OCI-LY3 (cell line): Measurements from ENCODE around the gene STK32B.

ENCODE experiments used
- EZH2phosphoT487 ChIP-seq: fragments of 200-600 bp; shearing (Covaris generic); IDR thresholded peaks from 2 replicates; pipeline ENCODE4 v1.6.1; 2018; ENCODE audit warnings: antibody characterized with exemption, mixed run types, low read depth
- TF ChIP-seq, protein P1 (sequence below): fragments of 200-600, 300-600 bp; sonication (generic); IDR thresholded peaks from 2 replicates; pipeline ENCODE4 v1.5.1; 2014; ENCODE audit warnings: antibody characterized with exemption, low read length, low read depth

GRCh38 chr4:5143306-5143861 is 92.1 kb downstream of the STK32B start:
- TF ChIP-seq, protein P1, sequence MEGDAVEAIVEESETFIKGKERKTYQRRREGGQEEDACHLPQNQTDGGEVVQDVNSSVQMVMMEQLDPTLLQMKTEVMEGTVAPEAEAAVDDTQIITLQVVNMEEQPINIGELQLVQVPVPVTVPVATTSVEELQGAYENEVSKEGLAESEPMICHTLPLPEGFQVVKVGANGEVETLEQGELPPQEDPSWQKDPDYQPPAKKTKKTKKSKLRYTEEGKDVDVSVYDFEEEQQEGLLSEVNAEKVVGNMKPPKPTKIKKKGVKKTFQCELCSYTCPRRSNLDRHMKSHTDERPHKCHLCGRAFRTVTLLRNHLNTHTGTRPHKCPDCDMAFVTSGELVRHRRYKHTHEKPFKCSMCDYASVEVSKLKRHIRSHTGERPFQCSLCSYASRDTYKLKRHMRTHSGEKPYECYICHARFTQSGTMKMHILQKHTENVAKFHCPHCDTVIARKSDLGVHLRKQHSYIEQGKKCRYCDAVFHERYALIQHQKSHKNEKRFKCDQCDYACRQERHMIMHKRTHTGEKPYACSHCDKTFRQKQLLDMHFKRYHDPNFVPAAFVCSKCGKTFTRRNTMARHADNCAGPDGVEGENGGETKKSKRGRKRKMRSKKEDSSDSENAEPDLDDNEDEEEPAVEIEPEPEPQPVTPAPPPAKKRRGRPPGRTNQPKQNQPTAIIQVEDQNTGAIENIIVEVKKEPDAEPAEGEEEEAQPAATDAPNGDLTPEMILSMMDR, result no peak
- TF ChIP-seq EZH2phosphoT487, result no peak
